GM18951 (cell line): ENCODE measurements around the gene CRY2.

Experiments used
- POLR2A ChIP-seq: IDR thresholded peaks from 4 replicates; pipeline ENCODE4 v1.6.1; 2011; ENCODE audit warnings: mild to moderate bottlenecking; ENCODE audit not compliant: insufficient read length, insufficient read depth; ENCODE audit errors: extremely low read depth
- in situ Hi-C: fragments of 300-500 bp; cut with MboI; formaldehyde crosslinking; loops from one replicate; pipeline ENCODE4 v1.12.0; 2022; ENCODE audit warnings: low sequenced_read_pairs, mixed read lengths, inconsistent platforms; ENCODE audit not compliant: unreplicated experiment

Gene CRY2

DNA sequence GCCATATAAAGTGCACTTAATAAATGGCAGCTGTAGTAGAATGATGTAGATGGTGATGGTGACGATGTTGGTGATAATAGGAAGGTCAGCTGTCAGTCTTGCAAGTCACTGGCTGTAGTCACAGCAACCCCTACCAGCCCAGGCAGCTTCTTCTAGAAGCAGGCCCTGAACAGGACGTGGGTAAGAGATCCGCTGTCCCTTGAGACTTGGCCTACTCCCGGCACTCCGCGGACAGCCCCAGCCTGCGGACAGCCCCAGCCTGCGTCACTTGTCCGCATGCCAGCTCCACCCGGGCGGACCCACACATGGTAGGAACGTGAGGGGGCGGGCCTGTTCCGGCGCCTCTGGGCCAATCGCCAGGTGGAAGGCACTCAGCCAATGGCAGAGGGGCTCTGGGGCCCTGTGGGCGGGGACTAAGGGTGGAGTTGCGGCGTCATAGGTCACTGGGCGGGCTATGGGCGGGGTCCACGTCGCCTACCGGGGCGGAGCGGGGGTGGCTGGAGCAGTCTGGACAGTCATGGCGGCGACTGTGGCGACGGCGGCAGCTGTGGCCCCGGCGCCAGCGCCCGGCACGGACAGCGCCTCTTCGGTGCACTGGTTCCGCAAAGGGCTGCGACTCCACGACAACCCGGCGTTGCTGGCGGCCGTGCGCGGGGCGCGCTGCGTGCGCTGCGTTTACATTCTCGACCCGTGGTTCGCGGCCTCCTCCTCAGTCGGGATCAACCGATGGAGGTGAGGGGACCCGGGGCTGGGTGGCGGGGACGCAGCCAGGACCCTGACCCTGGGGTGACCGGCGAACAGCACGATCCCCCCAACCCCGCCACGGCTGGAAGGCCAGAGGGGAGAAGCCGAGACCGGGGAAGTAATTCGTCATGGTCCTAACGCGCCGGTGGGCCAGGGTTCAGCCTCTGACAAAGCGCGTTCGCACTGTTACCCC lies at the start of gene CRY2:
CRY2 (plus strand) TSS at position 502 of the 937 bp plus-strand sequence; CDS start at position 518, 16 bp downstream.
- in situ Hi-C loops, result no loop called here
- peak; percentile 94 for TF ChIP-seq POLR2A

DNA sequence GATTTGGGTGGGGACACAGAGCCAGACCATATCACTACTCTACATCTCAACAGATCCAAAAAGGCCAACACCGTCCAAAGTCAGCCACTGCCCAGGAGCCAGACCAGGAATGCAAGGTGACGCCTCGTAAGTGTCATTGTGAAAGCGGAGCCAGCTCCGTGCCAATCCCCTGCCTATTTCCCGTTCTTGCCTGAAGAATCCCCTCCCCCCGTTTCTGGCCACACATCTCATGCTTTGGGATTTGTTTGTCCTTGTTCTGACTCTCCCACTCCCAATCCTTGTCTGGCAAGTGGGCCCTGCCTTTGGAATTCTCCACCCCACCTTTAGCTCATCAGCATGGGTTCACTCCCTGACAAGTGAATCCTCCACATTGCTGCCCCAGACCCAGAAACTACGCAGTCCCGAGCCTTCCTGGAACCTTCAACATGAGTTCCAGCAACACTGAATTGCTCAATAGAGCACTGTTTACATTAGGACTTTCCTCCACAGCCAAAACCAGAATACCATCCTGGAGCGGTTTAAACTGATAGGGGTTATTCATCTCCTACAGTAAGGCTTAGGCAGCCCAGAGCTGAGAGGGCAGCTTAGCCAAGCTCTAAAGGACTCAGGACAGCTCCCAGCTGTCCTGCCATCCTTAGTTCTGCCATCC lies 48.4 kb upstream of the CRY2 start:
- in situ Hi-C loops, result no loop called here
- no peak for TF ChIP-seq POLR2A

DNA sequence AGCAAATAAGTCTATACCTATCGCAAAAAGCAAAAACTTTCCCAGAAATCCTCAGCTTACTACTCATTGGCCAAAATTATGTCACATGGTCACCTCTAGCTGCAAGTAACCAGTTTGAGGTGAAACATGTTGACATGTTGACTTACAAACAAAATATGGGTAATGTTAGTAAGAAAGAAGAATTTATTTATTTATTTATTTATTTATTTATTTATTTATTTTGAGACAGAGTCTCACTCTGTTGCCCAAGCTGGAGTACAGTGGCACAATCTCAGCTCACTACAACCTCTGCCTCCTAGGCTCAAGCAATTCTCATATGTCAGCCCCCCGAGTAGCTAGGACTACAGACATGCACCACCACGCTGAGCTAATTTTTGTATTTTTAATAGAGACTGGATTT lies 47.7 kb upstream of the CRY2 start:
- in situ Hi-C loops, result no loop called here
- no peak for TF ChIP-seq POLR2A

DNA sequence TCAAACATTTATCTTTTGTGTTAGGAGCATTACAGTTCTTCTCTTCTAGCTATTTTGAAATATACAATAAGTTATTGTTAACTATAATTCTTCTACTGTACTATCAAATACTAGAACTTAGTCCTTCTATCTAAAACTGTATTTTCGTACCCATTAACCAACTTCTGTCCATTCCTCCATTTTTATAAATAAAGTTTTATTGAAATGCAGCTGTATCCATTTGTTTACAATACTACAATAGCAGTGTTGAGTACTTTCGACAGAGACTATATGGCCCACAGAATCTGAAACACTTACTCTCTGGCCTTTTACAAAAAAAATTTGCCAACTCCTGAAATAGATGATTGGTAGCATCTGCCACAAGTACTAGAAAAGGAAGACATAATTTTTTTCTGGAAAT lies 47.0 kb upstream of the CRY2 start:
- in situ Hi-C loops, result no loop called here
- no peak for TF ChIP-seq POLR2A

DNA sequence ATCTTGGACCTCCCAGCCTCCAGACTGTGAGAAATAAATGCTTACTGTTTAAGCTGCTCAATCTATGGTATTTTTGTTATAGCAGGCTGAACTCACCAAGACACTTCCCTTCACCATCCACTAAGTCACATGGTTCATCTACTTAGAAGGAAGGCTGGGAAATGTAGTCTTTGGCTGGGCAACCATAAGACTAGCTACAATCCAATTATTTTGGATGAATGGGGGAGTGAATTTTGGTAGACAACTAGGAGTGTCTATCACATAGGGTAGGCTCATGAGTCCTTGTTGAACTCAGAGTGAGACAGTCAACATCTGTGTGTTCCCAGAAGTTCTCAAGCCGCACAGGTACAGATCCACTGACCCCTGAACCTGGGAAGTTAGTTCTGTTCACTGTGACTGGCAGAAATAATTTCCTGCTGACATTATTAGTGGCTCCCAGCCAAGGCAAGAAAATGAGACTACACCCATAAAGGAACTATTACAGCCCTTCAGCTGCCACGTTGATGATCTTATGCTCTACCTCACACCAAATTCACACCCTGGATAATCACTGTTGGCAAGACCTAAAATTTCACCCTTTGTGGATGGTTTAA lies 45.5 kb upstream of the CRY2 start:
- TF ChIP-seq POLR2A, result no peak
- in situ Hi-C loops, result no loop called here

DNA sequence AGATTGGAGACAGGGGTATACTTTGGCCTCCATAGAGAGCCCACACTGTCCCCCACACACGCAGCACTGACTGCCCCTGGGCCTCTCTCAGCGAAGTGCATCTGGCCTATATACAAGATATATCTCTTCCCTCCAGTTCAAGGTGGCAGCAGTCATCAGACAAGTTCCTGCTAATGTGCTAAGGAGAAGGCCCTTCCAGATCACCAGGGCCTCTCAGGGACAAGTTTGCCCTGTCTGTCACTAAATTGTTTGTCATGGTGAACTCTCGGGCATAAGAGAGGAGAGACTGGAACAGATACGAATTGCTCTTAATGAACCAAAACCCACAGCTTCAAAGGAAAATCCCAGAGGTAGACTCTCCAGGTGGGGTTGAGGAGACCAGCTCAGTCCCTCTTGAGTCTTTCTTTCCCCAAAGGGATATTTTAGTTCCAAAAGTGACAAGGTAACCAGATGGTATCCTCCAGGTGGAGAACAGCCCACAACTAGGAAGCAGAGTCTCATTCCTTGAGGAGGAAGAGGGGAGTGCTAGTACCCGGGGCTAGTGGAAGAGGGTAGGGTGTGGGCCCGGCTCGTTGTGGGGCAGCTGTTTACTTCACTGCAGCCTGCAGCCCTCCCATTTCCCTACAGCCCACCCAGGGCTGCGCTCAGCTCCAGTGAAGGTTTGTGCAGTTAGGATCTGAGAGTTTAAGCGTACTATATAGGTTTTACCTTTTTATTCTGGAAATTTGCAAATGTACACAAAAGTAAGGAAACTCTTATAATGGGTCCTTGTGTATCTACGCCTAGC lies 44.6 kb upstream of the CRY2 start:
- in situ Hi-C loops, result no loop called here

DNA sequence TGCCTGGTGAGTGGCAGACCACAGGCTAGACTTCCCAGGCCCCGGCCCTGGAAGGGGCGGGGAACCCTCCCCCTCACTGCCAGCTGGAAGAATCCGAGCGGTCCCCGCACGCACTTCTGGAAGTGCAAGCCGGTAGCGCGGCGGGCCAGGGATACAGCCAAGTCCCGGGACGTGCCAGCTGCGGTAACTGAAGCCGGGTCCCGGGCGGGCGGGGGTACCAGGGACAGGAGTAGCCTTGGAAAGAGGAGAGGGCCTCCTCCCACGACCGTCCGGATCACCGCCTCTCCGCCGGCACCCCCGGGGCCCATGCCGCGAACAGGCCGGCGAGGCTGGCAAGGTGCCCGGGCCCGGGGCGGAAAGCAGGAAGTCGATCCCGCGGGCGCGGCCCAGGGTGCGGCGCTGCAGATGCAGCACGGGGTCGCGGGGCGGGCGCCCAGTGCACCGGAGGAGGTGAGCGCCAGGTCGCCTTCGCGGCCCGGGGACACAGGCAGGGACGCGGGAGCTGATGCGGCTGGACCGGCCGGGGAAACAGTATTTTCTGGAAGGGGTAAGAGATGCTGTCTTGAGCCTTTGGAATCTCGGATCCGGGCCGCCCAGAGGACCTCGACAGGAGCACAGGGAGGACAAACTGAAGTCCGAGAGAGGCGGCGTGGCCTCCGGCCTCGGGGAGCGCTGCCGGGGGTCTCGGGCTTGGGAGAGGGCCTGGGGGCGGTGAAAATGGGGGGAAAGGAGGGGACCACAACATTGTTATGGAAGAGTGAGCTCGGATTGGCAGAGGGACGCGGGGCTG lies 43.1 kb upstream of the CRY2 start:
- in situ Hi-C loops, result no loop called here
- TF ChIP-seq POLR2A, result no peak

More for the DNA sequence above, 44.6 kb upstream of the CRY2 start:
- TF ChIP-seq POLR2A, result no peak

DNA sequence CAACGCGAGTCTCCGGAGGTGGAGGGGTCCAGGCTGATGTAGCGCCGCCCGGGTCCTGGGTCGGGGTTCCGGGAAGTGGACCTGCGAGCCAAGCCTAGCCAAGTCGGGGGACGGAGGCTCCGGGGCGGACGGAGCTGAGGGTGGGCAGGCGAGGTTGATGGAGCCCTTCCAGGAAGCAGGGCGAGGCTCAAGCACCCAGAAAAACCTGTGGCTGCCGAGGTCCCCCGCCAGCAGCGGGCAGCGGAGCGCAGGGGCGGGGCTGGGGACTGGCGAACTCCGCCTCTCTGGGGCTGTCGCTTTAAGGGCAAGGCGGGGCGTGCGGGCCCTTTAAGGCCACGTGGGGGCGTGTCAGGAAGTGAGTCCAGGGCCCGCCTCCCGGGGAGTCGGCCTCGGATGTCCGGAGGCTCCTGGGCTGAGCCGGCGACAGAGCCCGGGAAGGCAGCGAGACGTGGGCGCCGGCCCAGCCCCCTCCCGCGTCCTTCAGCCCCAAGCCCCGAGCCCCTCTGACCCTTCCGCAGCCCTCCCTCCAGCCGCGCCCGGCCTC lies 42.4 kb upstream of the CRY2 start, which contains the start of gene SLC35C1:
SLC35C1 (plus strand) TSS at position 389 of the 544 bp plus-strand sequence. CDS start 653 bp downstream, outside the sequence.
- in situ Hi-C loops, result no loop called here

DNA sequence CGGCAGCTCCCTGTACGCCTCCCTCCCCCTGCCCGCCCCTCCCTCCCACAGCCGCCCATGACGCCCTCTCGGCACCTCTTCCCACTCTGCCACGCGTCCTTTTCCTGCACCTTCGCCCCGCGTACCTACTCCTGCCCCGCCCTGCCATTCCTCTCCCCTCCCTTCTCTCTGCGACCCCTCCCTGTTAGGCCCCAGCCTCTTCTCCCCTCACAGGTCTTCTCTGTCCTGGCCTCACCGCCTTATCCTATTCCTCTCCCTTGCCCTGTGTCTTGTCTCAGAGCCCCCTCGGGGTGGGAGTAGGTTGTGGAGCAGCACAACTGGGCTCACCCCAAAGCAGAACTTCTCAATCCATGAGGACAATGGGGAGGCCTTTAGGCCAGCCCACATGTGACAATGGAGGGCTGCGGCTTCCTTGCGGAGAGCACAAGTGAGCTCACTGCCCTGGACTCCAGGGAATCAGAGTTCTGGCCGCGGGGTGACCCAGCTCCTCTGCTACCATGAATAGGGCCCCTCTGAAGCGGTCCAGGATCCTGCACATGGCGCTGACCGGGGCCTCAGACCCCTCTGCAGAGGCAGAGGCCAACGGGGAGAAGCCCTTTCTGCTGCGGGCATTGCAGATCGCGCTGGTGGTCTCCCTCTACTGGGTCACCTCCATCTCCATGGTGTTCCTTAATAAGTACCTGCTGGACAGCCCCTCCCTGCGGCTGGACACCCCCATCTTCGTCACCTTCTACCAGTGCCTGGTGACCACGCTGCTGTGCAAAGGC lies 41.8 kb upstream of the CRY2 start:
- in situ Hi-C loops, result no loop called here
- no peak for TF ChIP-seq POLR2A

More for the DNA sequence above, 42.4 kb upstream of the CRY2 start, which contains the start of gene SLC35C1:
- peak; percentile 89 for TF ChIP-seq POLR2A

DNA sequence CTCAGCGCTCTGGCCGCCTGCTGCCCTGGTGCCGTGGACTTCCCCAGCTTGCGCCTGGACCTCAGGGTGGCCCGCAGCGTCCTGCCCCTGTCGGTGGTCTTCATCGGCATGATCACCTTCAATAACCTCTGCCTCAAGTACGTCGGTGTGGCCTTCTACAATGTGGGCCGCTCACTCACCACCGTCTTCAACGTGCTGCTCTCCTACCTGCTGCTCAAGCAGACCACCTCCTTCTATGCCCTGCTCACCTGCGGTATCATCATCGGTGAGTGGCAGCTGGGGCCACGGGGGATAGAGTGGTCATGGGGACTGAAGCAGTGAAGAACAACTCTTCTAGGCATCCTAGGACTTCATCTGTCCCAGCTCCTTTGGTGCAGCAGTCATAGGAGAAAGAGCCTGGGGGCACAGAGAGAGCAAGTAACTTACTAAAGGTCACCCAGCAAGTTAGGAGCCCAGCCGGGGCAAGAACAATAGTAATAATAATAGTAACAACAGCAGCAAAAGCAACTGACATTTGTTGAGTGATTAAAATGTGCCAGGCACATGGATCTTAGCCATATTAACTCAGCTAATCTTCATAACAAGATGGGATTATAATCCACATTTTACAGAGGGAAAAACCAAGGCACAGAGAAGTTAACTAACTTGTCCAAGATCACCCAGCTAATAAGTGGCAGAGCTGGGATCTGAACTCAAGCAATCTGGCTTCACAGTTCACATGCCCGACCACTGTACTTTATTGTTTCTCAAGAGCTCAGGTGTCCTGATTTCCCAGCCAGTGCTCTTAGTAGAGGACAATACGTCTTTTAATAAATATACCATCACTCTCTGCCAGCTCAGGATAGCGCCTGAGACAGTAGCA lies 41.0 kb upstream of the CRY2 start:
- in situ Hi-C loops, result no loop called here

More for the DNA sequence above, 41.0 kb upstream of the CRY2 start:
- no peak for TF ChIP-seq POLR2A
